ENCODE measurements around the gene ARL9.

Gene ARL9

DNA sequence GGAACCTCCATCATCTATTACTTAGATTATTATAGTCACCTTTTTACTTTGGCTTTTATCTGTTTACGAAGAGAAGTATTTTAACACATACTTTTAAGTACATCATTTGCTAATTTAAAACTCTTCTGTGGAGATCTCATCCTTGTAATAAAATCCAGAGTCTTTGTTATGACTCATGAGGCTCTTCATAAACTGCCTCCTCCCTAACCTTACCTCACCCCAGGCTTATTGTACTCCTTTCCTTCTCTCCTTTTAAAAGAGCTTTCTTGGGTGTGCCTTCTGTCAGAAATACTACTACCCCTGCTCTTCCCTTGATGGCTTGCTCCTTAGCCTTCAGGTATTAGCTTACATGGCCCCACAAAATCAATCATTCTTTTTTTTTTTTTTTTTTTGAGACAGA is 6.6 kb downstream of the ARL9 start:
- Histone ChIP-seq H3K27me3 (ENCODE audit: insufficient read depth, low read length) (no peaks in the 10 kb centered on the region), H3K9me2 (ENCODE audit: low read depth, low read length) (no peaks in the 10 kb centered on the region)

DNA sequence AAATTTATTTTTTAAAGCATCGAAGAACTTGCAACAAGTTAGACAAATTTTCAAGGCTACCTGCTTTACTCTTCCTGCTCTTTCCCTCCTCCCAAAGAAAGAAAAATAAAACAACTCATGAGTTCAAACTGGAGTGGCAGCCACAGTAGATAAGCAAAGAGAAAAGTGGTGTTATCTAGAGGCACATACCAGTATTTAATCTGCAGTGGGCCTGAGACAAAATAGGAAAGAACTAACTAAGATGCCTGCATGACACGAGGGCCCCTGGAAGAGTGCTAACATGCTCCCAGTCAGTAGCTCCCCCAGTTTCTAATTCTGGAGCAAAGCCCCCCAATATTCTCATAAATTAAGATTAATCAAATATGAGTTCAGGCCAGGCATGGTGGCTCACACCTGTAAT is 7.9 kb downstream of the ARL9 start:
- H3K36me3 ChIP-seq (ENCODE audit: insufficient read depth, low read length) = no peaks in the 10 kb centered on the region
- no peaks in the 10 kb centered on the region for H4K20me1 ChIP-seq (ENCODE audit: insufficient read depth, low read length)
- H3K4me1 ChIP-seq (ENCODE audit: insufficient read depth, low read length, severe bottlenecking) = no peaks in the 10 kb centered on the region
- no peak overlapping the region for H3K27ac ChIP-seq (ENCODE audit: low read depth, low read length, poor library complexity, severe bottlenecking)
- no peak overlapping the region for H3K9ac ChIP-seq (ENCODE audit: low read length)
- no peaks in the 10 kb centered on the region for H3F3A ChIP-seq (ENCODE audit: insufficient read depth, low read length)
- no peaks in the 10 kb centered on the region for H3K79me2 ChIP-seq (ENCODE audit: insufficient read depth, low read length)
- H2AFZ ChIP-seq (ENCODE audit: low read length) = no peak overlapping the region
- no peaks in the 10 kb centered on the region for H3K9me3 ChIP-seq (ENCODE audit: low read length)
- H3K27me3 ChIP-seq (ENCODE audit: insufficient read depth, low read length) = no peaks in the 10 kb centered on the region
- H3K9me2 ChIP-seq (ENCODE audit: low read depth, low read length) = no peaks in the 10 kb centered on the region
- no peak overlapping the region for H3K4me2 ChIP-seq (ENCODE audit: low read length)
- H3K4me3 ChIP-seq (ENCODE audit: low read depth, low read length, poor library complexity, severe bottlenecking) = no peak overlapping the region
- TF ChIP-seq, protein P1, sequence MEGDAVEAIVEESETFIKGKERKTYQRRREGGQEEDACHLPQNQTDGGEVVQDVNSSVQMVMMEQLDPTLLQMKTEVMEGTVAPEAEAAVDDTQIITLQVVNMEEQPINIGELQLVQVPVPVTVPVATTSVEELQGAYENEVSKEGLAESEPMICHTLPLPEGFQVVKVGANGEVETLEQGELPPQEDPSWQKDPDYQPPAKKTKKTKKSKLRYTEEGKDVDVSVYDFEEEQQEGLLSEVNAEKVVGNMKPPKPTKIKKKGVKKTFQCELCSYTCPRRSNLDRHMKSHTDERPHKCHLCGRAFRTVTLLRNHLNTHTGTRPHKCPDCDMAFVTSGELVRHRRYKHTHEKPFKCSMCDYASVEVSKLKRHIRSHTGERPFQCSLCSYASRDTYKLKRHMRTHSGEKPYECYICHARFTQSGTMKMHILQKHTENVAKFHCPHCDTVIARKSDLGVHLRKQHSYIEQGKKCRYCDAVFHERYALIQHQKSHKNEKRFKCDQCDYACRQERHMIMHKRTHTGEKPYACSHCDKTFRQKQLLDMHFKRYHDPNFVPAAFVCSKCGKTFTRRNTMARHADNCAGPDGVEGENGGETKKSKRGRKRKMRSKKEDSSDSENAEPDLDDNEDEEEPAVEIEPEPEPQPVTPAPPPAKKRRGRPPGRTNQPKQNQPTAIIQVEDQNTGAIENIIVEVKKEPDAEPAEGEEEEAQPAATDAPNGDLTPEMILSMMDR (IDR thresholded peaks at IDR 0.05; ENCODE audit: low read length) = no peak

More for the DNA sequence above, 6.6 kb downstream of the ARL9 start:
- Histone ChIP-seq H3F3A (ENCODE audit: insufficient read depth, low read length) (no peaks in the 10 kb centered on the region), H2AFZ (ENCODE audit: low read length) (no peak overlapping the region), H3K27ac (ENCODE audit: low read depth, low read length, poor library complexity, severe bottlenecking) (no peak overlapping the region), H3K4me1 (ENCODE audit: insufficient read depth, low read length, severe bottlenecking) (no peaks in the 10 kb centered on the region), H3K9me3 (ENCODE audit: low read length) (no peaks in the 10 kb centered on the region), H3K36me3 (ENCODE audit: insufficient read depth, low read length) (no peaks in the 10 kb centered on the region), H4K20me1 (ENCODE audit: insufficient read depth, low read length) (no peaks in the 10 kb centered on the region), H3K4me3 (ENCODE audit: low read depth, low read length, poor library complexity, severe bottlenecking) (no peak overlapping the region), H3K4me2 (ENCODE audit: low read length) (no peak overlapping the region), H3K9ac (ENCODE audit: low read length) (no peak overlapping the region), H3K79me2 (ENCODE audit: insufficient read depth, low read length) (no peaks in the 10 kb centered on the region)
- TF ChIP-seq, protein P1 (IDR thresholded peaks at IDR 0.05; ENCODE audit: low read length) = no peak
- no peak for TF ChIP-seq EZH2 (IDR thresholded peaks at IDR 0.05; ENCODE audit: borderline replicate concordance, low read length)

DNA sequence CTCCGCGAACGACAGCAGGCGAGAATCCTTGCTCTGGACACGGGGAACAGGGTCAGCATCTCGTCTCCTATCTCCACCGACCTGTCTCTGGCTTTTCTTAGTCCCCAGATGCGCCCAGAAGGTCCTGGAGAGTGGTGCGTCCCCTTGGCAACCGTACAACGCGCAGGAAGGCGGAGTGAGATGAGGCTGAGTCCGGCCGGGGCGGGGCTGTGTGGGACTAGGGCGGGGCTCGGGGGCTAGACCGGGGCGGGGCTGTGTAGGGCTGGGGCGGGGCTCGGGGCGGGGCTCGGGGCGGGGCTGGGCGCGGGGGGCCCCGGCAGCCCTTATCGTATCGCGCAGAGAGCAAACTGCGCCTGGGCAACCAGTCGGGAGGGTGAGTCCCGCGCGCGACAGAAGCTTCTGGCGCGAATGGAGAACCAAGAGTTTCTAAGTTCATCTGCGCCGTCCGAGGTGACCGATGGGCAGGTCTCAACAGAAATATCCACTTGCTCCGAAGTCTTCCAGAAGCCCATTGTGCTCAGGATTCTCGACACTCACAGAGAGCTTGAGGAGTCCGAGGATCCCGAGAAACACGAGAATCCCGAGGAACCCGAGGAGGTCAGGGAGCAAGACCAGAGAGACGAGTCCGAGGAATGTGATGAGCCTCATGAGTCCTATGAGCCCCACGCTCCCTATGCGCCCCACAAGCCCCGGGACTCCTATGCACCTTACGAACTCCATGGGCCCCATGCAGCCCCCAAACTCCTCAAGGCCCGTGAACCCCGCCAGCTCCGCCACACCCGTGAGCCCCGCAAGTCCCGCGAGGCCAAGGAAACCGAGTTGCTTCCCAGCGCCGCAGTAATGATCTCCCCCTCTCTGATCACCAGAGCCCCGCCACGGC is 24.9 kb downstream of the ARL9 start:
- Histone ChIP-seq H3K27me3 (ENCODE audit: insufficient read depth, low read length) (no peaks in the 10 kb centered on the region; the same call in 1 of the 2 replicates), H3K9me3 (ENCODE audit: low read length) (no peaks in the 10 kb centered on the region)

More for the DNA sequence above, 24.9 kb downstream of the ARL9 start:
- Histone ChIP-seq H3K27ac (ENCODE audit: low read depth, low read length, poor library complexity, severe bottlenecking) (no peak overlapping the region), H2AFZ (ENCODE audit: low read length) (no peak overlapping the region), H3K9me2 (ENCODE audit: low read depth, low read length) (no peaks in the 10 kb centered on the region), H3K36me3 (ENCODE audit: insufficient read depth, low read length) (no peaks in the 10 kb centered on the region), H3K4me3 (ENCODE audit: low read depth, low read length, poor library complexity, severe bottlenecking) (peak overlapping the region; percentile 60), H3K79me2 (ENCODE audit: insufficient read depth, low read length) (no peaks in the 10 kb centered on the region), H3F3A (ENCODE audit: insufficient read depth, low read length) (no peaks in the 10 kb centered on the region), H3K4me2 (ENCODE audit: low read length) (peak overlapping the region; percentile 79), H3K9ac (ENCODE audit: low read length) (peak overlapping the region; percentile 38; the same call in 1 of the 2 replicates), H3K4me1 (ENCODE audit: insufficient read depth, low read length, severe bottlenecking) (peaks cover 8% of the 10 kb centered on the region), H4K20me1 (ENCODE audit: insufficient read depth, low read length) (no peaks in the 10 kb centered on the region)
- TF ChIP-seq, protein P1 (IDR thresholded peaks at IDR 0.05; ENCODE audit: low read length) = no peak
- TF ChIP-seq EZH2 (IDR thresholded peaks at IDR 0.05; ENCODE audit: borderline replicate concordance, low read length) = no peak

Measured in OCI-LY1 (cell line).